ENCODE measurements around the gene ACLY. TPM values are rescaled to one million over a fixed set of nuclear protein-coding genes. Genes with fewer than 3 reads are reported as not detected.

ACLY gene
- total and polyA plus RNA-seq, 2 of the 13 experiments (the other 11 are each of a cell fraction or from before 2014, with no cell fraction given) = 111 to 218 TPM

DNA sequence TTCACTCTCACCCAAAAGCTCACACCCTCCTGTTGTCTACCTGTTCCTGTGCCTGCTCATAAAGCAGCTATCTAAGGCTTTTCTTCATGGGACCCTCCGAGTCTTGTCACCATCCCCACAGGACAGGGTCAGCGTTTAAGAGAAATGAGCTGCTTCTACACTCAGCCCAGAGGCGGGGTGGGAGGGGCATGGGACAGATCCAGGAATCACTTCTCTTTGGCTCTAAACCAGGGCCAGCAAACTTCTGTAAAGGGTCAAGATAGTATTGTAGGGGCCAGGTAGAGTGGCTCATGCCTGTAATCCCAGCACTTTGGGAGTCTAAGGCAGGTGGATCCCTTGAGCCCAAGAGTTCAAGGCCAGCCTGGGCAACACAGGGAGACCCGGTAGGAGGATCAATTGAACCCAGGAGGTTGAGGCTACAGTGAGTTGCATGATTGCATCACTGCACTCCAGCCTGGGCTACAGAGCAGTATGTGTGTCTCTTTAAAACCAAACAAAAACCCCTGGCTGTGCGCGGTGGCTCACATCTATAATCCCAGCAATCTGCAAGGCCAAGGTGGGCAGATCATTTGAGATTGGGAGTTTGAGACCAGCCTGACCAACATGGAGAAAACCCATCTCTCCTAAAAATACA lies 30.3 kb downstream of the ACLY start (continued):
- TF ChIP-seq SOX5 (CRISPR knock-in tag; IDR thresholded peaks at IDR 0.05; ENCODE audit: borderline replicate concordance) (0 out of 2 replicates have a peak, but pooled peaks have one; percentile 8), ISX (CRISPR knock-in tag; conservative IDR thresholded peaks at IDR 0.05) (no peak), MED8 (CRISPR knock-in tag; IDR thresholded peaks at IDR 0.05; ENCODE audit: insufficient replicate concordance) (no peak), ZNF484 (CRISPR knock-in tag; IDR thresholded peaks at IDR 0.05; ENCODE audit: borderline replicate concordance, low read depth) (no peak), AGO2 (optimal IDR thresholded peaks at IDR 0.05; ENCODE audit: low read depth, low read length) (no peak), MAFG (CRISPR knock-in tag; IDR thresholded peaks at IDR 0.05) (no peak), XBP1 (CRISPR knock-in tag; IDR thresholded peaks at IDR 0.05) (no peak), GTF3A (CRISPR knock-in tag; conservative IDR thresholded peaks at IDR 0.05) (no peak), RXRB (CRISPR knock-in tag; IDR thresholded peaks at IDR 0.05; ENCODE audit: borderline replicate concordance) (no peak), CENPX (CRISPR knock-in tag; IDR thresholded peaks at IDR 0.05) (no peak), ELF3 (CRISPR knock-in tag; IDR thresholded peaks at IDR 0.05) (no peak), ZNF274 (CRISPR knock-in tag; IDR thresholded peaks at IDR 0.05) (no peak), ZNF33A (CRISPR knock-in tag; IDR thresholded peaks at IDR 0.05; ENCODE audit: borderline replicate concordance) (no peak), ZNF232 (CRISPR knock-in tag; IDR thresholded peaks at IDR 0.05; ENCODE audit: borderline replicate concordance) (no peak), ZNF530 (CRISPR knock-in tag; IDR thresholded peaks at IDR 0.05; ENCODE audit: low read depth) (no peak), NFATC3 (CRISPR knock-in tag; IDR thresholded peaks at IDR 0.05) (no peak)
- TF ChIP-seq, protein P1, sequence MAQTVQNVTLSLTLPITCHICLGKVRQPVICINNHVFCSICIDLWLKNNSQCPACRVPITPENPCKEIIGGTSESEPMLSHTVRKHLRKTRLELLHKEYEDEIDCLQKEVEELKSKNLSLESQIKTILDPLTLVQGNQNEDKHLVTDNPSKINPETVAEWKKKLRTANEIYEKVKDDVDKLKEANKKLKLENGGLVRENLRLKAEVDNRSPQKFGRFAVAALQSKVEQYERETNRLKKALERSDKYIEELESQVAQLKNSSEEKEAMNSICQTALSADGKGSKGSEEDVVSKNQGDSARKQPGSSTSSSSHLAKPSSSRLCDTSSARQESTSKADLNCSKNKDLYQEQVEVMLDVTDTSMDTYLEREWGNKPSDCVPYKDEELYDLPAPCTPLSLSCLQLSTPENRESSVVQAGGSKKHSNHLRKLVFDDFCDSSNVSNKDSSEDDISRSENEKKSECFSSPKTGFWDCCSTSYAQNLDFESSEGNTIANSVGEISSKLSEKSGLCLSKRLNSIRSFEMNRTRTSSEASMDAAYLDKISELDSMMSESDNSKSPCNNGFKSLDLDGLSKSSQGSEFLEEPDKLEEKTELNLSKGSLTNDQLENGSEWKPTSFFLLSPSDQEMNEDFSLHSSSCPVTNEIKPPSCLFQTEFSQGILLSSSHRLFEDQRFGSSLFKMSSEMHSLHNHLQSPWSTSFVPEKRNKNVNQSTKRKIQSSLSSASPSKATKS (CRISPR knock-in tag; IDR thresholded peaks at IDR 0.05) = no peak
- TF ChIP-seq, protein P2, sequence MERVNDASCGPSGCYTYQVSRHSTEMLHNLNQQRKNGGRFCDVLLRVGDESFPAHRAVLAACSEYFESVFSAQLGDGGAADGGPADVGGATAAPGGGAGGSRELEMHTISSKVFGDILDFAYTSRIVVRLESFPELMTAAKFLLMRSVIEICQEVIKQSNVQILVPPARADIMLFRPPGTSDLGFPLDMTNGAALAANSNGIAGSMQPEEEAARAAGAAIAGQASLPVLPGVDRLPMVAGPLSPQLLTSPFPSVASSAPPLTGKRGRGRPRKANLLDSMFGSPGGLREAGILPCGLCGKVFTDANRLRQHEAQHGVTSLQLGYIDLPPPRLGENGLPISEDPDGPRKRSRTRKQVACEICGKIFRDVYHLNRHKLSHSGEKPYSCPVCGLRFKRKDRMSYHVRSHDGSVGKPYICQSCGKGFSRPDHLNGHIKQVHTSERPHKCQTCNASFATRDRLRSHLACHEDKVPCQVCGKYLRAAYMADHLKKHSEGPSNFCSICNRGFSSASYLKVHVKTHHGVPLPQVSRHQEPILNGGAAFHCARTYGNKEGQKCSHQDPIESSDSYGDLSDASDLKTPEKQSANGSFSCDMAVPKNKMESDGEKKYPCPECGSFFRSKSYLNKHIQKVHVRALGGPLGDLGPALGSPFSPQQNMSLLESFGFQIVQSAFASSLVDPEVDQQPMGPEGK (CRISPR knock-in tag; IDR thresholded peaks at IDR 0.05) = no peak
- TF ChIP-seq, protein P3, sequence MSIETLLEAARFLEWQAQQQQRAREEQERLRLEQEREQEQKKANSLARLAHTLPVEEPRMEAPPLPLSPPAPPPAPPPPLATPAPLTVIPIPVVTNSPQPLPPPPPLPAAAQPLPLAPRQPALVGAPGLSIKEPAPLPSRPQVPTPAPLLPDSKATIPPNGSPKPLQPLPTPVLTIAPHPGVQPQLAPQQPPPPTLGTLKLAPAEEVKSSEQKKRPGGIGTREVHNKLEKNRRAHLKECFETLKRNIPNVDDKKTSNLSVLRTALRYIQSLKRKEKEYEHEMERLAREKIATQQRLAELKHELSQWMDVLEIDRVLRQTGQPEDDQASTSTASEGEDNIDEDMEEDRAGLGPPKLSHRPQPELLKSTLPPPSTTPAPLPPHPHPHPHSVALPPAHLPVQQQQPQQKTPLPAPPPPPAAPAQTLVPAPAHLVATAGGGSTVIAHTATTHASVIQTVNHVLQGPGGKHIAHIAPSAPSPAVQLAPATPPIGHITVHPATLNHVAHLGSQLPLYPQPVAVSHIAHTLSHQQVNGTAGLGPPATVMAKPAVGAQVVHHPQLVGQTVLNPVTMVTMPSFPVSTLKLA (IDR thresholded peaks at IDR 0.05) = no peak
- TF ChIP-seq, protein P4, sequence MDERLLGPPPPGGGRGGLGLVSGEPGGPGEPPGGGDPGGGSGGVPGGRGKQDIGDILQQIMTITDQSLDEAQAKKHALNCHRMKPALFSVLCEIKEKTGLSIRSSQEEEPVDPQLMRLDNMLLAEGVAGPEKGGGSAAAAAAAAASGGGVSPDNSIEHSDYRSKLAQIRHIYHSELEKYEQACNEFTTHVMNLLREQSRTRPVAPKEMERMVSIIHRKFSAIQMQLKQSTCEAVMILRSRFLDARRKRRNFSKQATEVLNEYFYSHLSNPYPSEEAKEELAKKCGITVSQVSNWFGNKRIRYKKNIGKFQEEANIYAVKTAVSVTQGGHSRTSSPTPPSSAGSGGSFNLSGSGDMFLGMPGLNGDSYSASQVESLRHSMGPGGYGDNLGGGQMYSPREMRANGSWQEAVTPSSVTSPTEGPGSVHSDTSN (CRISPR knock-in tag; IDR thresholded peaks at IDR 0.05) = no peak
- TF ChIP-seq, protein P5, sequence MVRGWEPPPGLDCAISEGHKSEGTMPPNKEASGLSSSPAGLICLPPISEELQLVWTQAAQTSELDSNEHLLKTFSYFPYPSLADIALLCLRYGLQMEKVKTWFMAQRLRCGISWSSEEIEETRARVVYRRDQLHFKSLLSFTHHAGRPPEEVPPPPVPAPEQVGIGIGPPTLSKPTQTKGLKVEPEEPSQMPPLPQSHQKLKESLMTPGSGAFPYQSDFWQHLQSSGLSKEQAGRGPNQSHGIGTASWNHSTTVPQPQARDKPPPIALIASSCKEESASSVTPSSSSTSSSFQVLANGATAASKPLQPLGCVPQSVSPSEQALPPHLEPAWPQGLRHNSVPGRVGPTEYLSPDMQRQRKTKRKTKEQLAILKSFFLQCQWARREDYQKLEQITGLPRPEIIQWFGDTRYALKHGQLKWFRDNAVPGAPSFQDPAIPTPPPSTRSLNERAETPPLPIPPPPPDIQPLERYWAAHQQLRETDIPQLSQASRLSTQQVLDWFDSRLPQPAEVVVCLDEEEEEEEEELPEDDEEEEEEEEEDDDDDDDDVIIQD (CRISPR knock-in tag; IDR thresholded peaks at IDR 0.05; ENCODE audit: low read depth) = no peak
- TF ChIP-seq, protein P6, sequence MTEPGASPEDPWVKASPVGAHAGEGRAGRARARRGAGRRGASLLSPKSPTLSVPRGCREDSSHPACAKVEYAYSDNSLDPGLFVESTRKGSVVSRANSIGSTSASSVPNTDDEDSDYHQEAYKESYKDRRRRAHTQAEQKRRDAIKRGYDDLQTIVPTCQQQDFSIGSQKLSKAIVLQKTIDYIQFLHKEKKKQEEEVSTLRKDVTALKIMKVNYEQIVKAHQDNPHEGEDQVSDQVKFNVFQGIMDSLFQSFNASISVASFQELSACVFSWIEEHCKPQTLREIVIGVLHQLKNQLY (CRISPR knock-in tag; IDR thresholded peaks at IDR 0.05) = no peak

All from HepG2 (cell line).